DOHH2 (cell line): ENCODE results near the gene C3orf18.

ENCODE experiments used
- H3F3A ChIP-seq: fragments of 200-600 bp; sonication (generic), shearing (Covaris generic); 2 replicates; pipeline ENCODE4 v1.6.0; 2016; ENCODE audit warnings: antibody characterized with exemption, mild to moderate bottlenecking; ENCODE audit not compliant: control insufficient read depth, insufficient read depth
- H3K27ac ChIP-seq: fragments of 200-600 bp; sonication (generic); 2 replicates; pipeline ENCODE4 v1.5.1; 2014; ENCODE audit warnings: low read depth, mild to moderate bottlenecking, low read length, moderate library complexity
- H3K27me3 ChIP-seq: fragments of 200-600 bp; sonication (generic); 2 replicates; pipeline ENCODE4 v1.6.1; 2014; ENCODE audit warnings: mild to moderate bottlenecking, low read length, mixed read lengths; ENCODE audit not compliant: control insufficient read depth
- H3K36me3 ChIP-seq: fragments of 200-600 bp; sonication (generic); 2 replicates; pipeline ENCODE4 v1.6.1; 2014; ENCODE audit warnings: mild to moderate bottlenecking, low read length, moderate library complexity, mixed read lengths; ENCODE audit not compliant: control insufficient read depth
- H3K4me1 ChIP-seq: fragments of 200-600 bp; sonication (generic); 2 replicates; pipeline ENCODE4 v1.6.1; 2014; ENCODE audit warnings: mild to moderate bottlenecking, low read length, mixed read lengths; ENCODE audit not compliant: control insufficient read depth
- H3K4me2 ChIP-seq: fragments of 200-600 bp; sonication (generic); 2 replicates; pipeline ENCODE4 v1.6.0; 2014; ENCODE audit warnings: mild to moderate bottlenecking, low read length, moderate library complexity
- H3K4me3 ChIP-seq: fragments of 200-600 bp; sonication (generic); 2 replicates; pipeline ENCODE4 v1.5.1; 2014; ENCODE audit warnings: mild to moderate bottlenecking, low read length, mixed read lengths
- H3K79me2 ChIP-seq: fragments of 200-600 bp; sonication (generic); 2 replicates; pipeline ENCODE4 v1.6.1; 2014; ENCODE audit warnings: mild to moderate bottlenecking, low read length, mixed read lengths; ENCODE audit not compliant: control insufficient read depth
- H3K9me2 ChIP-seq: fragments of 200-600 bp; sonication (generic); replicated peaks from 2 replicates; pipeline ENCODE4 v1.6.1; 2014; ENCODE audit warnings: mild to moderate bottlenecking, low read length, mixed read lengths; ENCODE audit not compliant: control insufficient read depth
- H3K9me3 ChIP-seq: fragments of 200-600 bp; sonication (generic); 2 replicates; pipeline ENCODE4 v1.6.1; 2014; ENCODE audit warnings: antibody characterized with exemption, low read length, mixed read lengths; ENCODE audit not compliant: control insufficient read depth, insufficient read depth
- H4K20me1 ChIP-seq: fragments of 200-600 bp; sonication (generic); 2 replicates; pipeline ENCODE4 v1.6.0; 2014; ENCODE audit warnings: low read depth, mild to moderate bottlenecking, antibody characterized with exemption, low read length, moderate library complexity; ENCODE audit not compliant: control insufficient read depth, insufficient read depth
- CTCF ChIP-seq: fragments of 200-600 bp; sonication (generic); IDR thresholded peaks from one replicate; pipeline ENCODE4 v1.5.1; 2014; ENCODE audit warnings: antibody characterized with exemption, mild to moderate bottlenecking, low read depth, low read length; ENCODE audit not compliant: poor library complexity, severe bottlenecking
- EZH2phosphoT487 ChIP-seq: fragments of 200-600 bp; sonication (generic); IDR thresholded peaks from 2 replicates; pipeline ENCODE4 v1.6.1; 2017; ENCODE audit warnings: borderline replicate concordance, mild to moderate bottlenecking, antibody characterized with exemption, low read length, moderate library complexity, mixed read lengths

Gene C3orf18

GRCh38 chr3:50567386-50568167 lies at the start of gene C3orf18:
Gene C3orf18, minus strand, starts transcription at chr3:50567747. Its CDS starts 2,048 bp downstream, at chr3:50565699.
- no peaks in the 10 kb centered on the region for H3F3A ChIP-seq
- no peaks in the 10 kb centered on the region for H4K20me1 ChIP-seq
- no peaks in the 10 kb centered on the region for H3K9me3 ChIP-seq
- peak within 1 kb of the TSS; percentile 85 for H3K4me3 ChIP-seq
- H3K36me3 ChIP-seq = peaks cover 4% of the 10 kb centered on the region
- no peaks in the 10 kb centered on the region for H3K9me2 ChIP-seq
- peaks cover 22% of the 10 kb centered on the region for H3K27me3 ChIP-seq
- TF ChIP-seq CTCF = no peak
- no peak; the same call in 1 of the 2 replicates for TF ChIP-seq EZH2phosphoT487
- H3K4me2 ChIP-seq = peak within 1 kb of the TSS; percentile 74
- peaks cover 10% of the 10 kb centered on the region for H3K79me2 ChIP-seq
- no peak within 1 kb of the TSS for H3K27ac ChIP-seq
- H3K4me1 ChIP-seq = peaks cover 27% of the 10 kb centered on the region

GRCh38 chr3:50616770-50617095 lies 49.2 kb upstream of the C3orf18 start:
- TF ChIP-seq CTCF (no peak), EZH2phosphoT487 (no peak)
- peaks cover 29% of the 10 kb centered on the region for H3K4me1 ChIP-seq
- H3F3A ChIP-seq = peaks cover 13% of the 10 kb centered on the region
- H3K36me3 ChIP-seq = no peaks in the 10 kb centered on the region
- H3K4me2 ChIP-seq = peak overlapping the region; percentile 99
- peaks cover 6% of the 10 kb centered on the region; the same call in 1 of the 2 replicates for H3K79me2 ChIP-seq
- H3K27me3 ChIP-seq = peaks cover 26% of the 10 kb centered on the region
- H3K27ac ChIP-seq = no peak overlapping the region
- peaks cover 5% of the 10 kb centered on the region; the same call in 1 of the 2 replicates for H4K20me1 ChIP-seq
- H3K9me3 ChIP-seq = no peaks in the 10 kb centered on the region
- no peaks in the 10 kb centered on the region for H3K9me2 ChIP-seq
- H3K4me3 ChIP-seq = peak overlapping the region; percentile 78

GRCh38 chr3:50616003-50616769 lies 48.6 kb upstream of the C3orf18 start:
- Histone ChIP-seq H3K27ac (no peak overlapping the region), H3K4me3 (peak overlapping the region; percentile 78), H3K4me1 (peaks cover 34% of the 10 kb centered on the region), H3K27me3 (peaks cover 32% of the 10 kb centered on the region), H4K20me1 (peaks cover 9% of the 10 kb centered on the region; the same call in 1 of the 2 replicates), H3K9me3 (no peaks in the 10 kb centered on the region), H3K36me3 (no peaks in the 10 kb centered on the region), H3K4me2 (peak overlapping the region; percentile 99), H3F3A (peaks cover 13% of the 10 kb centered on the region), H3K79me2 (peaks cover 6% of the 10 kb centered on the region; the same call in 1 of the 2 replicates), H3K9me2 (no peaks in the 10 kb centered on the region)
- TF ChIP-seq CTCF (peak; percentile 95), EZH2phosphoT487 (no peak)
